ENCODE data around the gene DCN. TPM values are rescaled to one million over a fixed set of nuclear protein-coding genes. Genes with fewer than 3 reads are reported as not detected.

DCN gene
- total RNA-seq, 1 experiment from 2014 or later: not detected

DNA sequence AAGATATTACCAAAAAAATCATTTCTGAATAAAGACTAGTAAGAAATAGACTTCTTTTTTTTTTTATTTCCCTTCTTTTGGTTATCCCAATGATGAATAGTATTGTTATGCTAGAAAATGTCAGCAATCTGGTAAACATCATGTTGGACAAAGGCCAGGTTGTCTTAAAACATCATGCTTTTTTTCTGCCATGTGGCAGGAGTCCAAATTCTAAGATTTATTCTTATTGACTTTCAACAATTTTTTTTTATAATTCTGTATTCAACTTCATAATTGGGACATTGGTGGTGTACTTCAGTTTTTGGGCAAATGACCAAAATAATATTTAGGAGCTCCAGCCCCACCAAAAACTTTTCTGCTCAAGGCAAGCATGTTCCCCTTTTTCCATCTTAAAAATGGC is 10.5 kb downstream of the DCN start:
- no peaks in the 10 kb centered on the region for H3K4me1 ChIP-seq (ENCODE audit: insufficient read depth, low read length)
- no TSS peak for BruUV-seq (replicated peaks)
- H3K36me3 ChIP-seq (ENCODE audit: low read depth, low read length): no peaks in the 10 kb centered on the region
- DNase-seq (no peak), ATAC-seq (no peak)
- no peaks in the 10 kb centered on the region for H3K9me3 ChIP-seq (ENCODE audit: low read length)
- no peaks in the 10 kb centered on the region for H3K9me2 ChIP-seq (replicated peaks; ENCODE audit: low read length)
- H3K27ac ChIP-seq (ENCODE audit: low read length): no peak overlapping the region
- ChIA-PET CTCF (no interaction called here), POLR2A (ENCODE audit: unreplicated experiment) (no interaction called here)
- H4K20me1 ChIP-seq (ENCODE audit: low read length): no peaks in the 10 kb centered on the region
- H3K4me3 ChIP-seq (ENCODE audit: low read length): no peak overlapping the region
- H3K27me3 ChIP-seq (ENCODE audit: low read length): no peaks in the 10 kb centered on the region
- TF ChIP-seq EZH2 (IDR thresholded peaks at IDR 0.05; ENCODE audit: low read length, unreplicated experiment): no peak
- TF ChIP-seq EZH2phosphoT487 (IDR thresholded peaks at IDR 0.05; ENCODE audit: borderline replicate concordance, low read length): no peak
- TF ChIP-seq, protein P1, sequence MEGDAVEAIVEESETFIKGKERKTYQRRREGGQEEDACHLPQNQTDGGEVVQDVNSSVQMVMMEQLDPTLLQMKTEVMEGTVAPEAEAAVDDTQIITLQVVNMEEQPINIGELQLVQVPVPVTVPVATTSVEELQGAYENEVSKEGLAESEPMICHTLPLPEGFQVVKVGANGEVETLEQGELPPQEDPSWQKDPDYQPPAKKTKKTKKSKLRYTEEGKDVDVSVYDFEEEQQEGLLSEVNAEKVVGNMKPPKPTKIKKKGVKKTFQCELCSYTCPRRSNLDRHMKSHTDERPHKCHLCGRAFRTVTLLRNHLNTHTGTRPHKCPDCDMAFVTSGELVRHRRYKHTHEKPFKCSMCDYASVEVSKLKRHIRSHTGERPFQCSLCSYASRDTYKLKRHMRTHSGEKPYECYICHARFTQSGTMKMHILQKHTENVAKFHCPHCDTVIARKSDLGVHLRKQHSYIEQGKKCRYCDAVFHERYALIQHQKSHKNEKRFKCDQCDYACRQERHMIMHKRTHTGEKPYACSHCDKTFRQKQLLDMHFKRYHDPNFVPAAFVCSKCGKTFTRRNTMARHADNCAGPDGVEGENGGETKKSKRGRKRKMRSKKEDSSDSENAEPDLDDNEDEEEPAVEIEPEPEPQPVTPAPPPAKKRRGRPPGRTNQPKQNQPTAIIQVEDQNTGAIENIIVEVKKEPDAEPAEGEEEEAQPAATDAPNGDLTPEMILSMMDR (conservative IDR thresholded peaks at IDR 0.05; ENCODE audit: low read depth, low read length): no peak
- H3K4me2 ChIP-seq (ENCODE audit: low read length): no peak overlapping the region
- intact Hi-C loops (cut with micrococcal nuclease): no loop called here
- no peaks in the 10 kb centered on the region for H3F3A ChIP-seq (ENCODE audit: low read length, unreplicated experiment)
- H2AFZ ChIP-seq (ENCODE audit: low read length): no peak overlapping the region
- no peaks in the 10 kb centered on the region for H3K79me2 ChIP-seq (ENCODE audit: low read length)
- H3K9ac ChIP-seq (ENCODE audit: low read length): no peak overlapping the region

DNA sequence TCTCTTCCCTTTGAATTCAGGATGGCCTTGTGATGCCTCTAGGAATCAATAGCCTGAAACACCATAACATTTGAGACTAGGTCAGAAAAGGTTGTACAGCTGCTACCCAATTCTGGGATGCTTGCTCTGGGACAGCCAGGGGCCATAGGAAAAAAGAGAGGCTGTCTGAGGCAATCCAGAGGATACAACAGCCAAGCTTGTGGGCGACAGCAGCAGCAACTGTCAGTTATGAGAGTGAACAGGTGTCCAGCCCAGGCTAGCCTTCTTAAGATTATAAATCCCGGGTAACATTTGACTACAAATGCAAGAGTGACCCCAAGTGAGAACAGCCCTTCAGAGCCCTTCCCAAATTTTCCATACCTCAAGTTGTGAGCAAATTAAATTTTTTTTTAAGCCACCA is 11.1 kb downstream of the DCN start:
- Histone ChIP-seq H3K27ac (ENCODE audit: low read length) (no peak overlapping the region), H3K9me2 (replicated peaks; ENCODE audit: low read length) (no peaks in the 10 kb centered on the region), H3K79me2 (ENCODE audit: low read length) (no peaks in the 10 kb centered on the region), H4K20me1 (ENCODE audit: low read length) (no peaks in the 10 kb centered on the region), H3K9me3 (ENCODE audit: low read length) (no peaks in the 10 kb centered on the region), H3K4me3 (ENCODE audit: low read length) (no peak overlapping the region), H3F3A (ENCODE audit: low read length, unreplicated experiment) (no peaks in the 10 kb centered on the region), H3K36me3 (ENCODE audit: low read depth, low read length) (no peaks in the 10 kb centered on the region), H2AFZ (ENCODE audit: low read length) (no peak overlapping the region), H3K9ac (ENCODE audit: low read length) (no peak overlapping the region), H3K4me1 (ENCODE audit: insufficient read depth, low read length) (no peaks in the 10 kb centered on the region), H3K27me3 (ENCODE audit: low read length) (no peaks in the 10 kb centered on the region), H3K4me2 (ENCODE audit: low read length) (no peak overlapping the region)
- no peak for TF ChIP-seq EZH2phosphoT487 (IDR thresholded peaks at IDR 0.05; ENCODE audit: borderline replicate concordance, low read length)
- no peak for TF ChIP-seq EZH2 (IDR thresholded peaks at IDR 0.05; ENCODE audit: low read length, unreplicated experiment)
- TF ChIP-seq, protein P1 (conservative IDR thresholded peaks at IDR 0.05; ENCODE audit: low read depth, low read length): no peak
- CTCF ChIA-PET: no interaction called here
- no TSS peak for BruUV-seq (replicated peaks)
- ATAC-seq (no peak), DNase-seq (no peak)
- POLR2A ChIA-PET (ENCODE audit: unreplicated experiment): no interaction called here
- intact Hi-C loops (cut with micrococcal nuclease): no loop called here

DNA sequence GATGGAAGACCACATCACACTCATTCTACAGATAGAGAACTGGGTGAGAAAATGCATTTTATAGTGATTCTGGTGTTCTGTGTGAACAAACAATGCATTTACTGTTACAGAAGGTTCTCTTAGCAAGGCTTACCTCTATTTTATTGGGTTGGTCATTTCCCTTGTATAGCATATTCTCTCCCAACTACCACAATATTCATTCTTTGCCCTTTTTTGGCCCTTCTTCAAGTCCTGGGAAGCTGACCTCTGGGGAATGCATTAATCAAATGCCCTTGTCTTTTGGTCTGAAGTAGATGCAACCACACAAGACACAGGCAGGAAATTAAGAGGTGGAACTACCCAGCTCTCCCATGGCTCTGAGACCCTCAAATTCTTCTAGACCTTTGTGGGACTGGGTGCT is 19.5 kb downstream of the DCN start:
- intact Hi-C loops (cut with micrococcal nuclease): no loop called here
- H3K9me2 ChIP-seq (replicated peaks; ENCODE audit: low read length): no peaks in the 10 kb centered on the region
- no peaks in the 10 kb centered on the region for H4K20me1 ChIP-seq (ENCODE audit: low read length)
- H3K79me2 ChIP-seq (ENCODE audit: low read length): no peaks in the 10 kb centered on the region
- H3K36me3 ChIP-seq (ENCODE audit: low read depth, low read length): no peaks in the 10 kb centered on the region
- TF ChIP-seq EZH2phosphoT487 (IDR thresholded peaks at IDR 0.05; ENCODE audit: borderline replicate concordance, low read length) (no peak), EZH2 (IDR thresholded peaks at IDR 0.05; ENCODE audit: low read length, unreplicated experiment) (no peak)
- TF ChIP-seq, protein P1 (conservative IDR thresholded peaks at IDR 0.05; ENCODE audit: low read depth, low read length): no peak
- H3K4me2 ChIP-seq (ENCODE audit: low read length): no peak overlapping the region
- ChIA-PET CTCF (no interaction called here), POLR2A (ENCODE audit: unreplicated experiment) (no interaction called here)
- H3K4me1 ChIP-seq (ENCODE audit: insufficient read depth, low read length): no peaks in the 10 kb centered on the region
- no peaks in the 10 kb centered on the region for H3F3A ChIP-seq (ENCODE audit: low read length, unreplicated experiment)
- H2AFZ ChIP-seq (ENCODE audit: low read length): no peak overlapping the region
- H3K9me3 ChIP-seq (ENCODE audit: low read length): no peaks in the 10 kb centered on the region
- H3K9ac ChIP-seq (ENCODE audit: low read length): no peak overlapping the region
- DNase-seq: no peak
- no peaks in the 10 kb centered on the region for H3K27me3 ChIP-seq (ENCODE audit: low read length)
- no peak overlapping the region for H3K27ac ChIP-seq (ENCODE audit: low read length)
- no peak overlapping the region for H3K4me3 ChIP-seq (ENCODE audit: low read length)
- no peak for ATAC-seq
- BruUV-seq (replicated peaks): no TSS peak

Measured in PC-3 (cell line).